HEK293 (cell line): Measurements from ENCODE around the gene WNT11.

Source experiments
- TCF7L2 ChIP-seq: IDR thresholded peaks from 2 replicates; pipeline ENCODE4 v1.6.1; 2011; ENCODE audit warnings: low read depth, mild to moderate bottlenecking, inconsistent platforms, low read length, moderate library complexity, borderline replicate concordance
- YY1 ChIP-seq: fragments of 450-650 bp; formaldehyde crosslinking; IDR thresholded peaks from 2 replicates; pipeline ENCODE4 v1.5.1; 2018; ENCODE audit warnings: missing biosample characterization, missing genetic modification characterization
- ZNF776 ChIP-seq: fragments of 450-650 bp; formaldehyde crosslinking; IDR thresholded peaks from 2 replicates; pipeline ENCODE4 v1.5.0; 2017; ENCODE audit warnings: missing biosample characterization, missing genetic modification characterization, borderline replicate concordance
- ZSCAN30 ChIP-seq: fragments of 450-650 bp; IDR thresholded peaks from 2 replicates; pipeline ENCODE4 v1.5.1; 2018; ENCODE audit warnings: missing biosample characterization, mild to moderate bottlenecking, missing genetic modification characterization, moderate library complexity
- TF ChIP-seq, protein P1 (sequence below): fragments of 450-650 bp; formaldehyde crosslinking; IDR thresholded peaks from 2 replicates; pipeline ENCODE4 v1.5.1; 2016; ENCODE audit warnings: missing biosample characterization, missing genetic modification characterization
- TF ChIP-seq, protein P2 (sequence below): fragments of 450-650 bp; formaldehyde crosslinking; IDR thresholded peaks from 2 replicates; pipeline ENCODE4 v1.5.1; 2016; ENCODE audit warnings: missing biosample characterization, missing genetic modification characterization

DNA sequence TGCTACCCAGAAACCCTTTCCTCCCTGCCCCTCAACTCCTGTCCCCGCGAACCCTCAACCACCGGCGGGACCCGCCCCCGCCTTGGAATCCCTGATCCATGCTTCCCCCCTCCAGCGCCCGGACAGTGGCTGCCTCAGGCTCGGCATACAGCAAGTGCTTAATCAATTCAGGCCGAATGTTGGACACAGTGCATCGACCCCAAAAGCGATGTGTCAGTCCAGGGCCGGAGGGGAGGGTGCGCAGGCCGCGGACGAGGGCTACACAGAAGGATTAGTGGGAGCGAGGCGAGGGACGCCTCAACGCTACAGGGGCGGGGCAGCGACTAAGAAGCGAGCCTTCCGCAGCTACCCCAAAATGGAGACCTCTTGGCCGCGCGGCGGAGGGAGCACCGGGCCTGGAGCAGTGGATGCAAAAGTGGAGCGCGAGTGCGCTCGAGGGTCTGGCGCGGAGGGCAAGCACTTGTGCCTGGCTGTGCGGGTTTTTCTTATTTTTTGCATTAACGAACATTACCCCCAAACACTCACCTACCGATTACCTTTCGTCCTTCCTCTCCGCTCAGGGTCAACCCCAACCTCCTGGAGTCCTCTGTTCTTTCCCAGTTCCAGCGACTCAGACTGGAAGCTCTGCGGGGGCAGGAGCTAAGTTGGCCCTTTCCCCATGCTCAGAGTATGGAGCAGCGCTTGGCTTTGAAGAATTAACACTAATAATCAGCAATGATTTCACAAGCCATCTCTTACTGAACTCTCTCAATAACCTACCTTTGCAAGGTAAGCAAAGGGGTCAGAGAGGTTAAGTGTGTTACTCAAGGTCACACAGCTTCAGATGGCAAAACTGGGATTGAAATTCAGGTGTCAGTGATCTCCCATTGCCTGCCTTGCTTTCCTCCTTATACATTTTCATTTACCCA, 30.0 kb upstream of the WNT11 start:
- TF ChIP-seq, protein P1, sequence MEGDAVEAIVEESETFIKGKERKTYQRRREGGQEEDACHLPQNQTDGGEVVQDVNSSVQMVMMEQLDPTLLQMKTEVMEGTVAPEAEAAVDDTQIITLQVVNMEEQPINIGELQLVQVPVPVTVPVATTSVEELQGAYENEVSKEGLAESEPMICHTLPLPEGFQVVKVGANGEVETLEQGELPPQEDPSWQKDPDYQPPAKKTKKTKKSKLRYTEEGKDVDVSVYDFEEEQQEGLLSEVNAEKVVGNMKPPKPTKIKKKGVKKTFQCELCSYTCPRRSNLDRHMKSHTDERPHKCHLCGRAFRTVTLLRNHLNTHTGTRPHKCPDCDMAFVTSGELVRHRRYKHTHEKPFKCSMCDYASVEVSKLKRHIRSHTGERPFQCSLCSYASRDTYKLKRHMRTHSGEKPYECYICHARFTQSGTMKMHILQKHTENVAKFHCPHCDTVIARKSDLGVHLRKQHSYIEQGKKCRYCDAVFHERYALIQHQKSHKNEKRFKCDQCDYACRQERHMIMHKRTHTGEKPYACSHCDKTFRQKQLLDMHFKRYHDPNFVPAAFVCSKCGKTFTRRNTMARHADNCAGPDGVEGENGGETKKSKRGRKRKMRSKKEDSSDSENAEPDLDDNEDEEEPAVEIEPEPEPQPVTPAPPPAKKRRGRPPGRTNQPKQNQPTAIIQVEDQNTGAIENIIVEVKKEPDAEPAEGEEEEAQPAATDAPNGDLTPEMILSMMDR (tag by site-specific recombination): no peak
- TF ChIP-seq ZSCAN30: no peak
- no peak for TF ChIP-seq TCF7L2
- TF ChIP-seq ZNF776 (tag by site-specific recombination): no peak
- TF ChIP-seq, protein P2, sequence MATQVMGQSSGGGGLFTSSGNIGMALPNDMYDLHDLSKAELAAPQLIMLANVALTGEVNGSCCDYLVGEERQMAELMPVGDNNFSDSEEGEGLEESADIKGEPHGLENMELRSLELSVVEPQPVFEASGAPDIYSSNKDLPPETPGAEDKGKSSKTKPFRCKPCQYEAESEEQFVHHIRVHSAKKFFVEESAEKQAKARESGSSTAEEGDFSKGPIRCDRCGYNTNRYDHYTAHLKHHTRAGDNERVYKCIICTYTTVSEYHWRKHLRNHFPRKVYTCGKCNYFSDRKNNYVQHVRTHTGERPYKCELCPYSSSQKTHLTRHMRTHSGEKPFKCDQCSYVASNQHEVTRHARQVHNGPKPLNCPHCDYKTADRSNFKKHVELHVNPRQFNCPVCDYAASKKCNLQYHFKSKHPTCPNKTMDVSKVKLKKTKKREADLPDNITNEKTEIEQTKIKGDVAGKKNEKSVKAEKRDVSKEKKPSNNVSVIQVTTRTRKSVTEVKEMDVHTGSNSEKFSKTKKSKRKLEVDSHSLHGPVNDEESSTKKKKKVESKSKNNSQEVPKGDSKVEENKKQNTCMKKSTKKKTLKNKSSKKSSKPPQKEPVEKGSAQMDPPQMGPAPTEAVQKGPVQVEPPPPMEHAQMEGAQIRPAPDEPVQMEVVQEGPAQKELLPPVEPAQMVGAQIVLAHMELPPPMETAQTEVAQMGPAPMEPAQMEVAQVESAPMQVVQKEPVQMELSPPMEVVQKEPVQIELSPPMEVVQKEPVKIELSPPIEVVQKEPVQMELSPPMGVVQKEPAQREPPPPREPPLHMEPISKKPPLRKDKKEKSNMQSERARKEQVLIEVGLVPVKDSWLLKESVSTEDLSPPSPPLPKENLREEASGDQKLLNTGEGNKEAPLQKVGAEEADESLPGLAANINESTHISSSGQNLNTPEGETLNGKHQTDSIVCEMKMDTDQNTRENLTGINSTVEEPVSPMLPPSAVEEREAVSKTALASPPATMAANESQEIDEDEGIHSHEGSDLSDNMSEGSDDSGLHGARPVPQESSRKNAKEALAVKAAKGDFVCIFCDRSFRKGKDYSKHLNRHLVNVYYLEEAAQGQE (tag by site-specific recombination): no peak
- peak; percentile 68 for TF ChIP-seq YY1 (tag by site-specific recombination)
